K562 (cell line): ENCODE data around the gene TMEM168. TPM values are rescaled to one million over a fixed set of nuclear protein-coding genes. Genes with fewer than 3 reads are reported as not detected.
"Not testable (repeated sequence)": the region's sequence is repeated elsewhere in the genome, so short reads cannot be mapped to it uniquely, and the experiment has no call there.

Source experiments
- ATAC-seq: fragments of 200-7000 bp; cut with Tn5 transposase; 3 replicates; pipeline ENCODE4 v1.9.1; 2020; ENCODE audit warnings: moderate library complexity
- BruUV-seq: library from RNA; stranded (reverse); fragments of 400-500 nt; replicated peaks from 2 replicates; lab custom pipeline; 2021; lab: Mats Ljungman, UMichigan
- CTCF ChIA-PET: fragments of 300-600 bp; formaldehyde crosslinking; extraction: SDS; loops from one replicate; lab custom pipeline; 2021; ENCODE audit warnings: low intra/inter-chr PET ratio; lab: Yijun Ruan, JAX
- POLR2A ChIA-PET: fragments of 300-600, 350-650 bp; sonication (Branson Sonifier 250); formaldehyde crosslinking; extraction: SDS; loops from one replicate; lab custom pipeline; 2021; ENCODE audit warnings: antibody characterized with exemption, inconsistent platforms; lab: Yijun Ruan, JAX
- DNase-seq, 4 experiments: peaks; one replicate each; pipeline versions ENCODE4 v3.0.0 to v3.0.0-alpha.2; 2011 to 2018; ENCODE audit warnings: low spot score in 3 of 4, mixed read lengths in 3 of 4; ENCODE audit errors: extremely low read depth in 1 of 4
- FAIRE-seq: peaks from 2 replicates; lab custom pipeline; 2011; peaks lifted over from hg19 to GRCh38; lab: Jason Lieb, UNC
- H2AFZ ChIP-seq: 2 replicates; pipeline ENCODE4 v1.6.0; 2011; ENCODE audit warnings: low read depth, low read length, control low read depth, inconsistent platforms
- H3K27ac ChIP-seq: fragments of 200-600 bp; 3 replicates; pipeline ENCODE4 v1.8.0; 2011; ENCODE audit warnings: low read depth, mild to moderate bottlenecking, control low read depth, inconsistent platforms, low read length, moderate library complexity, mixed read lengths; ENCODE audit errors: extremely low read depth
- H3K27me3 ChIP-seq, 2 experiments: fragments of 300-600 bp in 1 of 2; 2 replicates in 1 of 2; 3 replicates in 1 of 2; pipeline versions ENCODE4 v1.6.0 to v1.8.0; 2011; ENCODE audit warnings: inconsistent platforms in 2 of 2, low read length in 2 of 2, mild to moderate bottlenecking in 1 of 2, mixed read lengths in 1 of 2, moderate library complexity in 1 of 2; ENCODE audit not compliant: control insufficient read depth in 2 of 2, insufficient read depth in 2 of 2
- H3K36me3 ChIP-seq: fragments of 300-600 bp; 3 replicates; pipeline ENCODE4 v1.8.0; 2011; ENCODE audit warnings: mild to moderate bottlenecking, low read length, inconsistent platforms; ENCODE audit not compliant: control insufficient read depth, insufficient read depth
- H3K4me1 ChIP-seq, 2 experiments: fragments of 200-600 bp in 1 of 2; replicated peaks in 1 of 2; 2 replicates in 1 of 2; 3 replicates in 1 of 2; pipeline versions ENCODE4 v1.5.1 to v1.8.0; 2011; ENCODE audit warnings: inconsistent platforms in 2 of 2, low read length in 2 of 2, mild to moderate bottlenecking in 1 of 2, mixed read lengths in 1 of 2, moderate library complexity in 1 of 2; ENCODE audit not compliant: control insufficient read depth in 2 of 2, insufficient read depth in 2 of 2
- H3K4me2 ChIP-seq: 2 replicates; pipeline ENCODE4 v1.6.1; 2011; ENCODE audit warnings: low read length, control low read depth, inconsistent platforms, mixed read lengths; ENCODE audit not compliant: insufficient read depth
- H3K4me3 ChIP-seq: fragments of 200-600 bp; sonication (generic), shearing (Covaris generic); 2 replicates; pipeline ENCODE4 v1.5.1; 2016; ENCODE audit warnings: control low read depth, inconsistent platforms
- H3K79me2 ChIP-seq: fragments of 200-600 bp; 3 replicates; pipeline ENCODE4 v1.8.0; 2011; ENCODE audit warnings: low read length, inconsistent platforms; ENCODE audit not compliant: control insufficient read depth, insufficient read depth
- H3K9ac ChIP-seq, 2 experiments: 2 replicates each; pipeline versions ENCODE4 v1.6.0 to v1.6.1; 2011; ENCODE audit warnings: low read depth in 2 of 2, low read length in 2 of 2, control low read depth in 1 of 2, inconsistent platforms in 1 of 2, mild to moderate bottlenecking in 1 of 2, mixed read lengths in 1 of 2; ENCODE audit not compliant: insufficient read depth in 1 of 2
- H3K9me1 ChIP-seq: one replicate; pipeline ENCODE4 v1.6.0; 2011; ENCODE audit warnings: inconsistent platforms, mild to moderate bottlenecking, low read length, moderate library complexity; ENCODE audit not compliant: control insufficient read depth, insufficient read depth
- H3K9me3 ChIP-seq: replicated peaks from 2 replicates; pipeline ENCODE4 v1.5.1; 2011; ENCODE audit warnings: low read depth, low read length, inconsistent platforms; ENCODE audit not compliant: control insufficient read depth, insufficient read depth
- H4K20me1 ChIP-seq: replicated peaks from 2 replicates; pipeline ENCODE4 v1.6.1; 2011; ENCODE audit warnings: low read length, inconsistent platforms, mixed read lengths; ENCODE audit not compliant: control insufficient read depth, insufficient read depth
- MEF2A ChIP-seq: IDR thresholded peaks from 2 replicates; pipeline ENCODE4 v1.6.1; 2011; ENCODE audit warnings: low read depth, mild to moderate bottlenecking, low read length, moderate library complexity; ENCODE audit not compliant: control insufficient read depth
- POLR2AphosphoS5 ChIP-seq: IDR thresholded peaks from 2 replicates; pipeline ENCODE4 v1.6.1; 2011; ENCODE audit warnings: mild to moderate bottlenecking, low read depth, low read length, moderate library complexity; ENCODE audit not compliant: control insufficient read depth, insufficient read depth
- PTTG1 ChIP-seq: fragments of 450-650 bp; IDR thresholded peaks from 2 replicates; pipeline ENCODE4 v1.6.1; 2016; ENCODE audit warnings: low read depth, mild to moderate bottlenecking, missing genetic modification characterization, missing compliant biosample characterization
- SREBF1 ChIP-seq: fragments of 150-350 bp; IDR thresholded peaks from 2 replicates; pipeline ENCODE4 v1.6.1; 2014; ENCODE audit warnings: antibody characterized with exemption, low read depth, low read length, borderline replicate concordance
- XRCC4 ChIP-seq: IDR thresholded peaks from one replicate; pipeline ENCODE4 v1.6.1; 2011; ENCODE audit not compliant: insufficient read depth, insufficient read length; ENCODE audit errors: extremely low read depth
- ZFP1 ChIP-seq: fragments of 450-650 bp; formaldehyde crosslinking; IDR thresholded peaks from 2 replicates; pipeline ENCODE4 v1.4.0; 2020; ENCODE audit warnings: mild to moderate bottlenecking, mixed read lengths
- WGBS: fragments of 100-300 bp; shearing (Covaris generic); methylation state at CpG from one replicate; pipeline ENCODE4 v1.1.6; 2016; ENCODE audit warnings: low coverage, mixed read lengths; ENCODE audit not compliant: insufficient coverage; ENCODE audit errors: missing lambda C conversion rate; 5-methylcytosine and 5-hydroxymethylcytosine counted together
- in situ Hi-C: fragments of 300-500 bp; cut with MboI; formaldehyde crosslinking; loops from 4 replicates; pipeline ENCODE4 v1.15.0; 2018; ENCODE audit warnings: inconsistent platforms, mixed read lengths
- intact Hi-C: fragments of 100-400 bp; cut with micrococcal nuclease; formaldehyde crosslinking; loops from 2 replicates; pipeline ENCODE4 v1.14.2; 2022
- polyA plus RNA-seq, 8 experiments: library from polyadenylated mRNA; depleted of rRNA in 4 of 8; stranded (reverse) in 5 of 8; unstranded in 3 of 8; fragments of >200 nt; fragmentation: Nextera tagmentation in 2 of 8; fragmentation: Illumina TruSeq in 1 of 8; extraction: Ambion mirVana in 2 of 8; extraction: Trizol in 1 of 8; gene quantifications; 2 replicates each; pipeline versions ENCODE4 v1.2.1 to v1.2.3, GENCODE V29; 2011 to 2014; ENCODE audit warnings: inconsistent platforms in 1 of 8, missing spikeins in 1 of 8
- total RNA-seq, 7 experiments: library from RNA; depleted of rRNA in 6 of 7; stranded (reverse); fragments of >200 nt in 6 of 7; fragmentation: Illumina TruSeq in 2 of 7; extraction: Trizol in 2 of 7; gene quantifications; 2 replicates each; pipeline versions ENCODE4 v1.2.1 to v1.2.3, GENCODE V29; 2011 to 2021; ENCODE audit warnings: low replicate concordance in 1 of 7

TMEM168 gene
- total and polyA plus RNA-seq, 9 of the 15 experiments (the other 6 are each of a cell fraction or from before 2014, with no cell fraction given) = 19.7 to 50.7 (median 25.4) TPM

DNA sequence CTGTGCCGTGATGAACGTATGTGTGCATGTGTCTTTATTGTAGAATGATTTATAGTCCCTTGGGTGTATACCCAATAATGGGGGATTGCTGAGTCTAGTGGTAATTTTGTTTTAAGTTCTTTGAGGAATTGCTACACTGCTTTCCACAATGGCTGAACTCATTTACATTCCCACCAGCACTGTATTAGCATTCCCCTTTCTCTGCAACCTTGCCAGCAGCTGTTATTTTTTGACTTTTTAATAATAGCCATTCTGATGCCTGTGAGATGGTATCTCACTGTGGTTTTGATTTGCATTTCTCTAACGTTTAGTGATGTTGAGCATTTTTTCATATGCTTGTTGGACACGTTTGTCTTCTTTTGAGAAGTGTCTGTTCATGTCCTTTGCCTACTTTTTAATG lies 45.7 kb upstream of the TMEM168 start:
- CTCF ChIA-PET, H3K4me1 ChIP-seq, H4K20me1 ChIP-seq, intact Hi-C loops, ATAC-seq, FAIRE-seq, H3K4me2 ChIP-seq, BruUV-seq, H3K4me3 ChIP-seq, H3K27me3 ChIP-seq, H3K9ac ChIP-seq, in situ Hi-C loops, H2AFZ ChIP-seq, H3K9me3 ChIP-seq, POLR2A ChIA-PET, DNase-seq, H3K9me1 ChIP-seq, H3K27ac ChIP-seq, H3K36me3 ChIP-seq, H3K79me2 ChIP-seq: not testable (repeated sequence)
- WGBS = 10% methylated on average over 4 of the region's 4 CpGs

- POLR2A ChIA-PET = no interaction called here
- Histone ChIP-seq H3K4me3 (no peak overlapping the region), H3K36me3 (no peaks in the 10 kb centered on the region), H3K9me3 (peaks cover 2% of the 10 kb centered on the region; the same call in 1 of the 2 replicates), H2AFZ (no peak overlapping the region), H3K79me2 (no peaks in the 10 kb centered on the region), H3K27ac (no peak overlapping the region), H3K9ac (no peak overlapping the region), H3K4me2 (no peak overlapping the region), H3K4me1 (no peaks in the 10 kb centered on the region), H3K27me3 (no peaks in the 10 kb centered on the region), H3K9me1 (no peaks in the 10 kb centered on the region), H4K20me1 (no peaks in the 10 kb centered on the region)
- DNase-seq = no peak
- intact Hi-C loops = no loop called here
- CTCF ChIA-PET = no interaction called here
- ATAC-seq = no peak
- 17% methylated on average over 3 of the region's 3 CpGs for WGBS
- no TSS peak for BruUV-seq
- in situ Hi-C loops = no loop called here
- no peak for FAIRE-seq
- no peak for TF ChIP-seq SREBF1
- no peak for TF ChIP-seq XRCC4
- TF ChIP-seq POLR2AphosphoS5 = no peak
- no peak for TF ChIP-seq PTTG1 (tag)
- TF ChIP-seq MEF2A = no peak
- TF ChIP-seq ZFP1 (CRISPR knock-in tag) = no peak
Observed at GRCh38 chr7:112833082-112833481, 42.9 kb upstream of the TMEM168 start.
